ENCODE data around the gene ARID1B.

DNA sequence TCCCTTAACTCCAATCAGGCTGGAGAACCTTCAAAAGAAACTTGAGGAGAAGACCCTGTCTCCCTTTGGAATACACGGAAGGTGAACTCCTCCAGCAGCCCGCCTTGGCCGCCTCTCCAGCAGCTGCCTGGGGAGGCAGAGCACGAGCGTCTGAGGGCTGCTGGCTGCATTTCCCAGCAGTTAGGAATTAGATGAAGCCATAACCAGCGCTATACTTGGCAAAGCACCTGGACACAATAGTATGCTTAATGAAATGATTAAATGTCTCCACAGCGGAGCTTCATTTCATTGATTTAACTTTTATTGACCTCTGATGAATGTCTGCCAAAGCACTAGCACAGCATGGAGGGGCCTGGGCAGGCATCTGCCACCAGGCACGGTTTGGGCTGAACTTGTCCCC is 472.6 kb downstream of the ARID1B start:
- TF ChIP-seq, protein P1, sequence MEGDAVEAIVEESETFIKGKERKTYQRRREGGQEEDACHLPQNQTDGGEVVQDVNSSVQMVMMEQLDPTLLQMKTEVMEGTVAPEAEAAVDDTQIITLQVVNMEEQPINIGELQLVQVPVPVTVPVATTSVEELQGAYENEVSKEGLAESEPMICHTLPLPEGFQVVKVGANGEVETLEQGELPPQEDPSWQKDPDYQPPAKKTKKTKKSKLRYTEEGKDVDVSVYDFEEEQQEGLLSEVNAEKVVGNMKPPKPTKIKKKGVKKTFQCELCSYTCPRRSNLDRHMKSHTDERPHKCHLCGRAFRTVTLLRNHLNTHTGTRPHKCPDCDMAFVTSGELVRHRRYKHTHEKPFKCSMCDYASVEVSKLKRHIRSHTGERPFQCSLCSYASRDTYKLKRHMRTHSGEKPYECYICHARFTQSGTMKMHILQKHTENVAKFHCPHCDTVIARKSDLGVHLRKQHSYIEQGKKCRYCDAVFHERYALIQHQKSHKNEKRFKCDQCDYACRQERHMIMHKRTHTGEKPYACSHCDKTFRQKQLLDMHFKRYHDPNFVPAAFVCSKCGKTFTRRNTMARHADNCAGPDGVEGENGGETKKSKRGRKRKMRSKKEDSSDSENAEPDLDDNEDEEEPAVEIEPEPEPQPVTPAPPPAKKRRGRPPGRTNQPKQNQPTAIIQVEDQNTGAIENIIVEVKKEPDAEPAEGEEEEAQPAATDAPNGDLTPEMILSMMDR (conservative IDR thresholded peaks at IDR 0.05; ENCODE audit: low read depth, low read length), result no peak
- TF ChIP-seq MAFK (IDR thresholded peaks at IDR 0.05; ENCODE audit: low read depth, low read length), result no peak
- TF ChIP-seq CEBPB (IDR thresholded peaks at IDR 0.05; ENCODE audit: low read depth, low read length), result no peak
- TF ChIP-seq, protein P2, sequence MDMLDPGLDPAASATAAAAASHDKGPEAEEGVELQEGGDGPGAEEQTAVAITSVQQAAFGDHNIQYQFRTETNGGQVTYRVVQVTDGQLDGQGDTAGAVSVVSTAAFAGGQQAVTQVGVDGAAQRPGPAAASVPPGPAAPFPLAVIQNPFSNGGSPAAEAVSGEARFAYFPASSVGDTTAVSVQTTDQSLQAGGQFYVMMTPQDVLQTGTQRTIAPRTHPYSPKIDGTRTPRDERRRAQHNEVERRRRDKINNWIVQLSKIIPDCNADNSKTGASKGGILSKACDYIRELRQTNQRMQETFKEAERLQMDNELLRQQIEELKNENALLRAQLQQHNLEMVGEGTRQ (IDR thresholded peaks at IDR 0.05; ENCODE audit: low read depth, low read length), result no peak
- TF ChIP-seq BHLHE40 (IDR thresholded peaks at IDR 0.05; ENCODE audit: low read depth, low read length), result no peak
- no peak for TF ChIP-seq RCOR1 (IDR thresholded peaks at IDR 0.05; ENCODE audit: insufficient replicate concordance, low read length)
- no peak for TF ChIP-seq POLR2A (IDR thresholded peaks at IDR 0.05; ENCODE audit: low read depth, low read length)
- no peak for TF ChIP-seq SMC3 (IDR thresholded peaks at IDR 0.05; ENCODE audit: low read depth, low read length)
- TF ChIP-seq MAZ (IDR thresholded peaks at IDR 0.05; ENCODE audit: borderline replicate concordance, low read depth, low read length), result no peak

Measured in IMR-90 (cell line).